ENCODE data around the gene RRAD. TPM values are rescaled to one million over a fixed set of nuclear protein-coding genes. Genes with fewer than 3 reads are reported as not detected.

RRAD gene
- total and polyA plus RNA-seq, 2 of the 4 experiments (the other 2 are of a cell fraction): 1.3 to 2.1 TPM

GRCh38 chr16:66972983-66973382 is 47.6 kb upstream of the RRAD start:
- no peak overlapping the region for H3K4ac ChIP-seq (ENCODE audit: low read depth, low read length)
- no peak overlapping the region for H3K23ac ChIP-seq (ENCODE audit: low read depth, low read length)
- WGBS, 2 experiments (ENCODE audit: extremely low coverage in 2 of 2, insufficient read length in 1 of 2): 17% methylated on average over 2 of the region's 9 CpGs; no CpG with 5 or more reads in 1 of the 2 experiments
- no peaks in the 10 kb centered on the region for H3K9me1 ChIP-seq (ENCODE audit: insufficient read depth, low read length)
- H3K9ac ChIP-seq (ENCODE audit: low read depth, low read length): no peak overlapping the region
- no peak overlapping the region for H2BK5ac ChIP-seq (ENCODE audit: low read depth, low read length, poor library complexity, severe bottlenecking)
- H3K4me1 ChIP-seq (ENCODE audit: control insufficient read depth, insufficient read depth, low read length): no peaks in the 10 kb centered on the region; the same call in 1 of the 2 replicates
- H2BK15ac ChIP-seq (ENCODE audit: low read depth, low read length): no peak overlapping the region
- no peak overlapping the region for H2BK20ac ChIP-seq (ENCODE audit: low read depth, low read length)
- no peaks in the 10 kb centered on the region for H3K36me3 ChIP-seq (ENCODE audit: control insufficient read depth, insufficient read depth, low read length)
- H3K56ac ChIP-seq (ENCODE audit: extremely low read depth, insufficient read depth, low read length): no peak overlapping the region
- H4K91ac ChIP-seq (ENCODE audit: insufficient read depth, low read depth, low read length): no peak overlapping the region
- H3K79me1 ChIP-seq (ENCODE audit: low read depth in 1 of 2, low read length in 2 of 2): no peaks in the 10 kb centered on the region
- H3K27ac ChIP-seq (ENCODE audit: insufficient read depth, low read length): no peak overlapping the region
- no peak overlapping the region for H3K4me2 ChIP-seq (ENCODE audit: low read depth, low read length)
- intact Hi-C loops (cut with micrococcal nuclease): no loop called here
- no peak for ATAC-seq (ENCODE audit: low read depth)
- TF ChIP-seq USF2 (IDR thresholded peaks at IDR 0.05; ENCODE audit: low read depth, low read length) (no peak), RCOR1 (IDR thresholded peaks at IDR 0.05; ENCODE audit: insufficient replicate concordance, low read length) (no peak), POLR2A (IDR thresholded peaks at IDR 0.05; ENCODE audit: low read depth, low read length) (no peak), FOS (IDR thresholded peaks at IDR 0.05; ENCODE audit: low read depth, low read length) (no peak)
- no peak overlapping the region for H2AK5ac ChIP-seq (ENCODE audit: low read depth, low read length)
- DNase-seq: no peak
- peak overlapping the region; percentile 61 for H2AK9ac ChIP-seq (replicated peaks; ENCODE audit: low read depth, low read length, poor library complexity)
- dilution Hi-C loops (cut with HindIII; ENCODE audit: low sequenced_read_pairs, unreplicated experiment): no loop called here
- BruUV-seq (replicated peaks): no TSS peak
- H4K20me1 ChIP-seq (ENCODE audit: insufficient read depth, low read length): no peaks in the 10 kb centered on the region
- in situ Hi-C loops (cut with MboI; ENCODE audit: low sequenced_read_pairs): no loop called here
- POLR2A ChIA-PET (ENCODE audit: unreplicated experiment): no interaction called here
- peaks cover 5% of the 10 kb centered on the region; the same call in 1 of the 2 replicates for H3K27me3 ChIP-seq (ENCODE audit: control insufficient read depth, insufficient read depth, low read length)
- H3K4me3 ChIP-seq (ENCODE audit: insufficient read depth, low read depth, low read length): no peak overlapping the region
- H3K14ac ChIP-seq (replicated peaks; ENCODE audit: low read depth, low read length): no peak overlapping the region
- H3K9me3 ChIP-seq (ENCODE audit: control insufficient read depth, insufficient read depth, low read length): no peaks in the 10 kb centered on the region
- no peak overlapping the region for H4K5ac ChIP-seq (ENCODE audit: low read depth, low read length)
- no peak overlapping the region for H2BK120ac ChIP-seq (ENCODE audit: low read depth, low read length)
- CTCF ChIA-PET: no interaction called here
- H2AFZ ChIP-seq (replicated peaks; ENCODE audit: low read length, poor library complexity): no peak overlapping the region
- H3K18ac ChIP-seq (ENCODE audit: low read depth, low read length): no peak overlapping the region
- no peak overlapping the region for H4K8ac ChIP-seq (ENCODE audit: low read depth in 2 of 2, low read length in 2 of 2)

Measured in IMR-90 (cell line).